Right lobe of liver (tissue), 4 donors: ENCODE data around the gene PCK2.

Experiments
- CTCF ChIP-seq, 4 donors: fragments of 200-600 bp in 3 of 4; fragments of 450-650 bp in 1 of 4; IDR thresholded peaks; one replicate each; pipeline versions ENCODE4 v1.5.1 to v1.8.0; 2016 to 2022; ENCODE audit warnings: antibody characterized with exemption in 4 of 4, mild to moderate bottlenecking in 2 of 4
- POLR2A ChIP-seq: fragments of 450-650 bp; IDR thresholded peaks from one replicate; pipeline ENCODE4 v1.6.1; 2017; ENCODE audit warnings: antibody characterized with exemption, mild to moderate bottlenecking
- donor health status: DM: no; HTN: no; CAD: no.
- donor health status: DM: no; HTN: no; CAD: no.
- donor health status: DM: no; HTN: yes; CAD: no.

- no peak for TF ChIP-seq POLR2A
- no peak for TF ChIP-seq CTCF (IDR thresholded peaks at IDR 0.05)
Measured at GRCh38 chr14:24143511-24143910, 49.4 kb downstream of the PCK2 start.
